HG03159 (cell line): ENCODE results near the gene KCND1.
"Not testable (repeated sequence)": the region's sequence is repeated elsewhere in the genome, so short reads cannot be mapped to it uniquely, and the experiment has no call there.

ENCODE experiments used
- ATAC-seq: cut with Tn5 transposase; IDR thresholded peaks from one replicate; pipeline ENCODE4 v1.9.1; 2021; ENCODE audit warnings: mild to moderate bottlenecking, moderate library complexity; ENCODE audit not compliant: unreplicated experiment

KCND1 gene

DNA sequence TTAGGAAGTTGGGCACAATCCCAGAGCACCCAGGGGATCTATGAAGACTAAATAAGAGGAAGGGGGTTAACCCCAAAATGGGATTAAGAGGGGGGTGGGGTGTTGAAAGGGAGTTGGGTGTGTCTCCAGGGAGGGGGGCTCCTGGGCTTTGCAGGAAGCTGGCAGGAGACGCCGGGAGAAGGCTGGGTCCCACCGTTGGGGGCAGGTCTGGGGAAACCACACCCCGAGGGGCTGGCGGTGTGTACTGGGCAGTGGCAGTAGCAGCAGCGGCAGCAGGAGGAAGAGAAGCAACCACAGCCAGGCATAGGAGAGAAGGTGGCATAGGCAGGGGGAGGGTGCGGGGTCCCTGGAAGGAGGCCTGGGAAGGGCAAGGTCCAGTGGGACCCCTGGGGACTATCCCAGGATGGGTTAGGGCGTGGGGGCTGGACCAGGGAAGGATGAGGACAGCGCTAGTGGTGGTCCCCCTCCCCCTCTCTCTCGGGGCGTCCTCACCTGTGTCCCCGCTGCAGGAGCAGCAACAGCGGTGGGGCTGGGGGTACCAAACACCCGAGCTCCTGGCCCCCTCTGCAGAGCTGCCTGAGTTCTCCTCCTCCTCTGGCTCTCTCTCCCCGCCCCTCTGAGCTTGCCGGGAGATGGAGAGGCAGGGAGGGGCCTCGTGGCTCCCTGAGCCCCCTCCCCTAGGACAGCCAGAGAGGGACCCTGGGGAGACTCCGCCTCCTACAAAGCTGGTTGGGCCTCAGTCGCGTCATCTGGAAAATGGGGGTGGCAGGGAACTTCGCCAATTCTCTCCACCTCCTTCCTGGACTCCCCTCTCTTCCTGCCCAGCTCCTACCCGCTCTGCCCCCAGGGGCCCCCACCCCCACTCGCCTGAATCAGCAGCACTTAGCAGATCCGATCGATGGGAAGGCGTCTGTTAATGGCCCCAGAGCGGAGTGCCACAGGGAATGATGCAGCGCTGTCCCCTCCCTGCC is at the start of gene KCND1:
TSS of gene KCND1 (minus strand) at position 596 of the 971 bp plus-strand sequence. CDS start 1,573 bp downstream, outside the sequence.
- no peak for ATAC-seq

DNA sequence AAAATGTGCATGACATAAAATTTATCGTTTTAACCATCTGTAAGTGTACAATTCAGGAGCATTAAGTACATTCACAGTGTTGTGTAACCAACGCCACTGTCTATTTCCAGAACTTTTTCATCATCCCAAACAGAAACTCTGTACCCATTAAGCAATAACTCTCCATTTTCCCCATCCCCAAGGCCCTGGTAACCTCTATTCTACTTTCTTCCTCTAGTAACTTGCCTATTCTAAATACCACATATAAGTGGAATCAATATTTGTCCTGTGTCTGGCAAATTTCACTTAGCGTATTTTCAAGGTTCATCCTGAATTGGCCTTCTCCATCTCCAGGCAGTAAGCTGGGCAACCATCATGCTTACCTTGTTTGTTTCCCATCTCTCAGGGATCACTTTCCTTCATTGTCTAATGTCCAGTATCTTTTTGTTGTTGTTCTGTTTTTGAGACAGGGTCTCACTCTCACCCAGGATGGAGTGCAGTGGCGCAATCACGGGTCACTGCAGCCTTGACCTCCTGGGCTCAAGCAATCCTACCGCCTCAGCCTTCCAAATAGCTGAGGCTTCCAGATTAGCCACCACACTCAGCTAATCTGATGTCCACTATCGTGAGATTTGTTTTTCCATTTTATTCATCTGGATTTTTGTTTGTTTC is 48.1 kb upstream of the KCND1 start:
- no peak for ATAC-seq

DNA sequence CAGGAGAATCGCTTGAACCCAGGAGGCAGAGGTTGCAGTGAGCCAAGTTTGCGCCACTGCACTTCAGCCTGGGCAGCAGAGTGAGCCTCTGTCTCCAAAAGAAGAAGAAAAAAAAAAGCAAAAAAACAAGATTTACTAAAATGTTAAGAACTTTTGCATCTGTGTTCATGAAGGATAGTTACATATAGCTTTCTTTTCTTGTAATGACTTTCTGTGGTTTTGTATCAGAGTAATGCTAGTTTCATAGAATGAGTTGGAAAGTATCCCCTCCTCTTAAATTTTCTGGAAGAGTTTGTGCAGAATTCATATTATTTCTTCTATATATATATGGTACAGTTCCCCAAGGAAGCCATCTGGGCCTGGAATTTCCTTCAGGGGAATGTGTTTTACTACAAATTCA is 47.4 kb upstream of the KCND1 start:
- ATAC-seq, result no peak

DNA sequence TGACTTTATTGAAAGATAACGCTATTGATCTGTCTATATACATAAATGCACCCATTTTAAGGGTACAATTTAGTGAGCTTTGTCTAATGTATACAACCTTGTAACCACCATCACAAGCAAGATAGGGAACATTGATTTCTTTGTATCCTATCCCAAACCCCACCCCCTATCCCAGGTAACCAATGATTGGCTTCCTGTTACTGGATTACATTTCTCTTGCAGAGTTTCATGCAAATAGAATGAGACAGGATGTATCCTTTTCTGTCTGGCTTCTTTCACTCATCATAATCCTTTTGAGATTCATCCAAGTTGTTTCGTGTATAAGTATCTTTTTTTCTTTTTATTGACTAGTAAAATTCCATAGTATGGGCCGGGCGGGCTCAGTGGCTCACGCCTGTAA is 32.1 kb upstream of the KCND1 start:
- no peak for ATAC-seq

DNA sequence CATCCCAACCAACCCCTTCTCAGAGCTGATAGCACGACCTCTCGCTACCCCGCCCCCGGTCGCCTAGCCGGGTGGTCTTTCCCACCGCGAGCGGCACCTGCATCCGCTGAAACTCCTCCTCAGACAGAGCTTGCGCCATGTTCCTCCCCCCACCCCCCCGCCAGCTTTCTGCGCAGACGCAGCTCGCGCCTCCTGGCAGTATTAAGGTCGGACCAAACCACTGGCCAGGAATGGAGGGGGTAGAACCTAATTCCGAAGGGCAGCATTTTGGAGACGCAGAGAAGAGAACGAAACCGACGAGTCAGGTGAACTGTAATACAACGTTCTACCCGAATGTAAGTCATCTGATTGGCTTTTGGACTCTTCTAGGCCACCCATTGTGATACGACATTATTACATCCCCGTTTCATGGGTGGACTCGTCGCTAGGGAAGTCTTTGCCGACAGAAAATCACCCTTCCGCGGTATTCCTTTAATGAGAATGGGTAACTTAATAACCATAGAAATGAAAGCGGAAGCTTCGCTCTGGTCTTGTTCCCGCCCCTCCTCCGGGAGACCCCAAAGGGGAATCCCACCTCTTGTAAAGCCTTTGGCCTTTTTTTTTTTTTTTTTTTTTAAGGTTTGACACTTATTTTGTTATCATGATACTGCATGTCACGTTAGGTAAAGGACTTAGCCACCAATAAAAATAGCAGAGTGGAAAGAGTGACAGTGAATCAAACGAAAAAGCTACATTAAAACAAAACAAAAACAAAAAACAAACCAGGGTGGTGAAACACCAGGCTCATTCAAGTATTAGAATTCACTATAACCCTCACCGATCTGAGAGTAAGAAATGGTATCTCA is 30.7 kb upstream of the KCND1 start, which contains the start of gene GRIPAP1:
TSS of gene GRIPAP1 (minus strand) at position 174 of the 845 bp plus-strand sequence. CDS start at position 139, 35 bp downstream.
- ATAC-seq, result peak; percentile 80

DNA sequence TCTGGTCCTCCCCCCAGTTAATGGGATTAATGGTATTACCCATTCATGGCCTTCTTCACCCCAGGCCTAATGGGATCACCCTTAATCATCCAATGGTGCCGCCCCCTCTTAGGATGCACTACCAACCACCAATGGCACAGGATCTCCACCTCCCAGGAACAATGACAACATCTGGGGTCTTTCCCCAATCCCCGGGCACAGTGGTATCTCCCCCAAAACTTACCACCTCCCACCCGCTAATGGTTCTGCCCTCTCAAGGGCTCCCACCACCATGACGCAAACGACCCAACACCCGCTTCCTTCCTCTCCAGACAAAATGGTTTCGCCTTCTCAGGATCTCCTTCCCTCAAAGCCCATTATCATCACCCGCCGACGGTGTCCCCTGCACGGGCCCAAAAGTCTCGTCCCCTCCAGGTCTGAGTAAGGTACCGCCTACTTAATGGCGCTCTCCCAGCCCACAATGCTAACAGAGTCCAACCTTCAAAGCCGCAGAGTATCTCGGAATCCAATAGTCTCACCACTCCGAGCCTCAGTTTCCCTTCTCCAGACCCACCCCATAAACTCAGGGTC is 30.0 kb upstream of the KCND1 start:
- peak; percentile 20 for ATAC-seq

DNA sequence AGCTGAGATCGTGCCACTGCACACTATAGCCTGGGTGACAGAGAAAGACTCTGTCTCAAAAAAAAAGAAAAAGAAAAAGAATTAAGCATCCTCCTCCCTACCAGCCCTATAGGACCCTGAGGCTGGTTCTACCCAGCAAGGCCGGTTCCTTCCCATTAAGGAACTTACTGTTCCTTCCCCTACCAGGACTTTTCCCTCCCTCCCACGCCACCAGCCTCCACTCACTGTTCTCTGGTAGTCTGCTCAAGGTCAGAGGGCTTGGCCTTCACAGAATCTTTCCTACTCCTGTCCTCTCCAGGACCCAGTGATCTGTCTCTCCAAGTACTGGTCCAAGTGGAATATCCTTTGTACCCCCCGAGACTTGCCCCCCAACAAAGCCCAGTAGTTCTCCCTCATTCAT is 29.0 kb upstream of the KCND1 start:
- ATAC-seq, result no peak

DNA sequence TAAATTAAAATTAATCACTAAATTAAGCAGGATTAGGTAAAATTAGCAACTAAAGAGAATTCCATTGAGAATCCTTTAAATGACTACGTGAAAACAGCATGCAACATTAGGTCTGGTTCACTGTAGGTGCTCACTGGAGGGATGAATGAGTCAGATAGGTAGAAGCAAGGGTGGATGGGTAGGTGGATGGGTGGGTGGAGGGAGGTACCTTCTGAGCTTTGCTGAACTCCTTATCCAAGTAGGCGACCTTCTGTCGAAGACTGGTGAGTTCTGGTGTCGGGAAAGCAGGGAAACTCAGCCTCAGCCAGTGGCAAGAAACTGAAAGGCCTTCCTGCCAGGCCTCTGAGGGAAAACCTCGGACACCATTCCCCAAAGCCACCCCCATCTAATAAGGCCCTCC is 27.4 kb upstream of the KCND1 start:
- ATAC-seq, result no peak

DNA sequence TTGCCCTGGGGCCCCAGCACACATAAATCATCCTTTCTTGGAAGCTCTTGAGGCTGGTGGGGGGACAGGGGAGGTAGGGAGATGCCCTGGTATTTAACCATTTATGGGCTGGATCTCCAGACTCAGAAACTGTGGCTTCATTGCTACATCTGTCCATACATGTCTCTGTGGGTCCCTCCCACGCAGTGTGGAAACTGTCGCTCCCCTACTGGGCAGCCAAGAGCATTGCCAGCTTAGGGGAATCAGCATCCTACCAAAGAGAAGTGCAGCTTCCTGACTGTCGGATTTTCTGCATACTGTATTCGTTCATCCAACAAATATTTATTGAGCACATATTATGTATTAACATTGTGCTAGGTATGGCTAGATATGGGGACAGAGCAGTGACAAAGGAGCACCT is 26.7 kb upstream of the KCND1 start:
- ATAC-seq, result no peak

DNA sequence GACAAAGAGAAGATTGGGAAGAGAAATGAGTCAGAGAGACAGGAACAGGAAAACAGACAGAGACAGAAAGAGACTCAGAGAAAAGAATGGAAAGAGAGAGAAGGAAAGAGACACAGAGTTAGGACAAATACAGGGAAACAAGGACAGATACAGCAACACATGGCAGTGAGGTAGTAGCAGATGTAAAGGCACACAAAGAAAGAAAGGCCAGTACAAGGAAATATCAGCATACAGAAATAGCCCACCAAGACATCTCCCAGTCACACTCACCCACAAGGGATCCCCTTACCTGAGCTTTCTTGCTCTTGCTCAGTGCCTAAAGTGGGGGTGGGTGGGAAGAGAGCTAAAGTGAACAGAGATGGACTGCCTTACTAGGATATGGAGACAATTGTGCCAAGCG is 26.2 kb upstream of the KCND1 start:
- ATAC-seq, result no peak

DNA sequence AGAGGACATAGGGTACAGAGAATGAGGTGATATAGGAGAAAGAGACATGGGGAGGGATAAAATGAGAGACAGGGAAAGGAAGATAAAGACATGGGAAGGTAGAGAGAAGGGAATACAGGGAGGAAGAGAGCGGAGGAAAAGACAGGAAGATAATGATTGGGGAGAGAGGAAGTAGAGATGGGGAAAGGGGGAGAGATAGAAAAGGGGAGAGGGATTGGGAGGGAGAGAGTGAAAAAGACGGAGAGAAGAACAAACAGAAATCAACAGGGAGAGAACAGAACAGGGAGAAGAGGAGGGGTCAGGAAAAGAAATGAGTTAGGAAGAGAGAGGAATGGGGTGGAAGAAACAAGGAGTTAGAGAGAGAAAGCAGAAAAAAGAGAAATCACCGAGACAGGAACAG is 25.8 kb upstream of the KCND1 start:
- ATAC-seq, result no peak

DNA sequence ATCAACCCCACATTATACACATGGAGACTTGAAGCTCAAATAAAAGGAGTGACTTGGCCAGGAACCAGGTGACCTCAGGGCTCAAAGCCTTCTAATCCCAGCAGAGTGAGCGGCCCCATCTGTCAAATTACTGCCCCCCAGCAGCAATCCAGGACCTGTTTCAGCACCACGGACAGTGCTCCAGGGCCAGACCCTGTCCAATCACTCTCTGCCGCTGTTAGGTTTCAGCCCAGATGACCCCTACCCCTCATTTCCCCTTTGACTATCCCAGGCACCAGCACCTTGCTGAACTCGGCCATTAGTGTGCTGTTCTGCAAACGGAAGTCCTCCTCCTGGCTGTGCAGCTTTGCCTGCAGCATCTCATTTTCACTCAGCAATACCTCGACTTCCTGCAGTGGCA is 25.3 kb upstream of the KCND1 start:
- ATAC-seq, result no peak

DNA sequence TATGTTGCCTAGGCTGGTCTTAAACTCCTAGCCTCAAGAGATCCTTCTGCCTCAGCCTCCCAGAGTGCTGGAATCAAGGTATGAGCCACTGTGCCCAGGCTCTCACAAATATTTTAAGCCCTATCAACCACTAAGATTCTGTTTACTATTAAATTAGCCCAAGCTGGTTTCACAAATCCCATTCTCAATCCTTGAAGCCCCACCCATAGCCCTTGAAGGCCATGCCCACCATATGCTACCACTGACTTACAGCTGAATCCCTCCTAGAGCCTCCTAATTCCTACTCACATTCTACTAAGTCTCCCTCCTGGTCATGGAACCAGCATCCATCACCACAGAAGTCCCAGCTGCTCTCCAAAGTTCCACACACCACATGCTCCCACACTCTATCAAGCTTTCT is 20.7 kb upstream of the KCND1 start:
- ATAC-seq, result no peak

DNA sequence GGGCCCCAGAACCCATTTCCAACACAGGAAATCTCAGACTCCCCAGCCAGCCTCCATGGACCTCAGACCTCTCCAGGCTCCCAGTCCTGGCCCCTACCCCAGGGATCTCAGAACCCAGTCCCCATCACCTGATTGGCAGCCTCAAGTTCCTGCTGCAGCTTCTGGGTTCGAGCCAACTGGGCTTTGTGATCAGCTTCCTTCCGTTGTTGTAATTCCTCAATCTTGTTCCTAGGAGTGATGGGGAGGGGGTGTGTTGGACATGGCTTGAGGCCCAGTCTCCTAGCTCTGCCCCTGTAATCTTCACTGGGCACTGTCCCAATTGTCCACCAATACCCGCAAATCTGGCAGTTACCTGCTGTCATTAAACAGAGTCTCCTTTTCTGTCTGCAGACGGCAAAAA is 17.8 kb upstream of the KCND1 start:
- ATAC-seq, result no peak

DNA sequence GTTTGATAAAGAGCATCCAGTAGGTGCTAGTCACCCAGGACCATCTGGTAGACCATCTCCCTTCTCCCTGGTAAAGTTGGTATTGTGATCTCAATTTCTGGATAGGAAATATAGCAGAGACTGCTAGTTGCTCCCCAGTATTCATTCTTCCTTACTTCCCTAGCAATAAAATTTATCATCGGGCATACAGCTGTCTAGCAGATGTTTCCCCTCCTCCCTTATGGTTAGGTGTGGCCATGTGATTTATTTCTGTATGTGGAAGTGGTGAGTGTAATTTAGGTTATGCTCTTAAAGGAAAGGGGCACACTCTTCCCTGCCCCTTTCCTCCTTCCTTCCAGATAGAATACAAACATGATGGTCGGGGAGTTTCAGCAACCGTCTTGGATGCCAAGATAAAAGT is 12.3 kb upstream of the KCND1 start:
- ATAC-seq, result no peak

DNA sequence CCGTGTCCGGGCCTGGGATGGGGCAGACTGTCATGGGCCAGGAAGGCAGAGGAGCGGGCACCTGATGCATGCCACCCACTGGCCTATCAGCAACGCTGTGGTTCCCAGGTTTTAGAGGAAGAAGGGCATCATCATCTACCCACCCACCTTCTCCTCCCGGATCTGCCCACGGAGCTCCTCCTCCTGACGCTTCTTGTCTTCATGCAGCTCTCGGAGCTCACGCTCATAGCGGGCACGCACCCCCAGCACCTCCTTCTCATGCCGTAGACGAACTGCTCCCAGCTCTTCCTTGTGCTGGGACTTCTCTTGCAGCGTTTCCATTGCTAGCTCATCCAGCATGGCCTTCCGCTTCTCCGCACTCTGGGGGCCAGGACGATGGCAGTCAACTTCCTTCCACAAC is 11.4 kb upstream of the KCND1 start:
- ATAC-seq, result no peak

DNA sequence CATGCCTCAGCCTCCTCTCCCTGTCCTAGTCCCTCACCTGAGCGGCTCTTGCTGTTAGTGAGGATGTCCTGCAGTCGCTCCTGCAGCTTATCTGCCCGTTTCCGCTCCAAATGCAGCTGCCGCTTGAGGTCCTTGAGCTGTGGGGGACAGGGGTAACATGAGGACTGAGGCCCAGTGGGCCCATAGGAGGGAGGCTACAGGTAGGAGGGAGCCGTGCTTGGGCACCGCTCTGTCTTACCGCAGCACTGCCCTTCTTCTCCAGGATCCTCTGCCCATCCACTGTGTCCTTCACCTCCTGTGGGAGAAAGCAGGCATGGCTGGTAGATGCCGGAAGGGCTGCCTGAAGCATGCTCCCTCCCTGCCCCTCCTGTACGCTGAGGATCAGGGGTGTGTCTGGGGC is 9.5 kb upstream of the KCND1 start:
- ATAC-seq, result no peak

DNA sequence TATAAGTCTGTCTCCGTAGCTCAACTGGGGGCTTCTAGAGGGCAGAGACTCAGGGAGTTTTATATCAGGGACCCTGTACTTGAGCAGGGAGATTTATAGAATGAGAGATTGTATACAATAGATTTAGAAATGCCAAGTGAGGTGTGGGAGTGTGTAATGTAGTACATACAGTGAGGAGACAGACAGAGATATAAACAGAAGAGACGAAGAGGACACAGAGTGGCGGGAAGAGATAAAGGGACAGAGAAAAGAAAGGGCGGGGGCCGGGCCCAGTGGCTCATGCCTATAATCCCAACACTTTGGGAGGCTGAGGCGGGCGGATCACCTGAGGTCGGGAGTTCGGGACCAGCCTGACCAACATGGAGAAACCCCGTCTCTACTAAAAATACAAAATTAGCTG is 8.7 kb upstream of the KCND1 start:
- not testable (repeated sequence) for ATAC-seq

DNA sequence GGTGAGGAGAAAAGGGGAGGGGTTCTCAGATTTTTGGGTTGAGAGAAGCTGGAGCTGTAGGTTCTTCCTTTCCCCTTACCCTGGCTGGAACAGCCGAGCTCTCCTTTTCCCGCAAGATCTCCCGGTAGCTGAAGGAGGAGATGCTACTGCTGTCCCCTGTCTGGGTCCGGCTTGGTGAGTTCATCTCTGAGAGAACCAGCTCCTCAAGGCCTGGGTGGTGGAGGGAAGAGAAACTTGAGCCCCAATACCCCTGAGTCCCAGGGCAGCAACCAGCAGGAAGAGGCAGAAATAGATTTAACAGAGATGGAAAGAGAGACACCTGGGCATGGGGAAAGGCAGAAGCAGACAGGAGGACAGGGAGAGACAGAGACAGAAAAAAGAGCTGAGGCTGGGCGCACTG is 6.6 kb upstream of the KCND1 start:
- no peak for ATAC-seq

DNA sequence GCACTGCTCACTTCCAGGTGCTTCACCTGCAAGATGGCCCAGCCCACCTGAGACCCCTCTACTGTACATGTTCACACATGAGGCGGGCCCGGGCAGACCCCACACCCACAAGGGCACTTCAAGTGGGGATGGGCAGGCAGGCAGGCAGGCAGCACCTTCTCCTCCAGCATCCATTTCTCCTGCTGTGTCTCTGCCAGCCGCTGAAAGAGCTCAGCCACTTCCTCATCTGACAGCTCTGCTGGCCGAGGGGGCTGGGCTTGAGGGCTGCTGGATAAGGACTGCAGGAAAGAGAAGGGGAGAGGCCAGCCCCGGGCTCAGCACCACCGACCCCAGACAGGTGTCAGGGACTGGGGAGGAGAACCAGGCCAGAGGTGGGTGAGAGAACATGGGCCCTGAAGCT is 4.4 kb upstream of the KCND1 start:
- ATAC-seq, result no peak

DNA sequence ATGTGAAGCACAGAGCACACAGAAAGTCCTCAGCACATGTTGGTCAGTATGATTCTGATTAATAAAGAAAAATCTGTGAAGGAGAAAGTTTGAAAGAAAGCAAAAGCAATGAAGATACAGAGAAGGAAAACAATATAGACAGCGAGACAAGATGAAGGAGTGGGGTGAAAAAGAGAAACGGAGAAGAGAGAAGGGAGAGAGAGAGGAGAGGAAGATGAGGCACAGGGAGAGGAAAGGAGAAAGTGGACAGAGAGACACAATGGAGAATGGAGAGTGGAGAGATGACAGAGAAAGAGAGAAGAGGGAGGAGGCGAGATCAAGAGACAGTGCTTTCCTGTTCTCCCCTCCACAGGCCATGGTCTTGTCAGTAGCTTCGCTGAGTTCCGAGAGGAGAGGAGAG is 3.9 kb upstream of the KCND1 start:
- no peak for ATAC-seq
